H1 (cell line): ENCODE results near the gene FABP7. TPM values are rescaled to one million over a fixed set of nuclear protein-coding genes. Genes with fewer than 3 reads are reported as not detected.

Experiments
- CTCF ChIA-PET: fragments of 300-600 bp; sonication (Branson Sonifier 250); formaldehyde crosslinking; loops from one replicate; lab custom pipeline; 2021; ENCODE audit not compliant: partially characterized antibody; lab: Charles Lee
- POLR2A ChIA-PET: fragments of 300-600 bp; sonication (Branson Sonifier 250); formaldehyde crosslinking; loops from one replicate; lab custom pipeline; 2021; ENCODE audit warnings: inconsistent platforms; ENCODE audit not compliant: partially characterized antibody; lab: Charles Lee
- DNase-seq, 2 experiments: peaks; one replicate each; pipeline versions ENCODE4 v3.0.0 to v3.0.0-alpha.2; 2010 to 2022; ENCODE audit warnings: low spot score in 2 of 2, low read depth in 1 of 2, mixed read lengths in 1 of 2
- FAIRE-seq: peaks from 2 replicates; lab custom pipeline; 2011; peaks lifted over from hg19 to GRCh38; lab: Jason Lieb, UNC
- H2AFZ ChIP-seq: 2 replicates; pipeline ENCODE4 v1.8.1; 2012; ENCODE audit warnings: low read length, inconsistent platforms
- H2AK5ac ChIP-seq: 2 replicates; pipeline ENCODE4 v1.6.1; 2013; ENCODE audit warnings: low read depth, low read length
- H2BK120ac ChIP-seq: replicated peaks from 2 replicates; pipeline ENCODE3; 2013; ENCODE audit warnings: low read depth, low read length, inconsistent platforms
- H2BK12ac ChIP-seq: 2 replicates; pipeline ENCODE4 v1.6.1; 2013; ENCODE audit warnings: low read depth, low read length
- H2BK15ac ChIP-seq: 2 replicates; pipeline ENCODE4 v1.6.1; 2013; ENCODE audit warnings: low read length
- H2BK20ac ChIP-seq: 2 replicates; pipeline ENCODE4 v1.6.1; 2013; ENCODE audit warnings: low read length
- H2BK5ac ChIP-seq: 2 replicates; pipeline ENCODE4 v1.6.1; 2013; ENCODE audit warnings: low read depth, low read length
- H3K14ac ChIP-seq: 2 replicates; pipeline ENCODE4 v1.6.1; 2013; ENCODE audit warnings: inconsistent platforms; ENCODE audit not compliant: insufficient read length
- H3K18ac ChIP-seq: 2 replicates; pipeline ENCODE4 v1.6.1; 2013; ENCODE audit warnings: low read length; ENCODE audit errors: extremely low read depth
- H3K23ac ChIP-seq: 2 replicates; pipeline ENCODE4 v1.6.1; 2013; ENCODE audit warnings: inconsistent platforms; ENCODE audit not compliant: insufficient read length
- H3K23me2 ChIP-seq: 2 replicates; pipeline ENCODE4 v1.6.1; 2013; ENCODE audit warnings: low read depth, low read length
- H3K27ac ChIP-seq: 2 replicates; pipeline ENCODE4 v1.6.1; 2011; ENCODE audit warnings: low read depth, low read length, inconsistent platforms
- H3K27me3 ChIP-seq, 4 experiments: replicated peaks in 1 of 4; 1 replicate in 1 of 4; 2 replicates in 3 of 4; pipeline versions ENCODE4 v1.6.1 to v1.8.1; 2011 to 2013; ENCODE audit warnings: low read length in 3 of 4, mild to moderate bottlenecking in 3 of 4, inconsistent platforms in 2 of 4, mixed read lengths in 2 of 4, moderate library complexity in 1 of 4; ENCODE audit not compliant: control insufficient read depth in 3 of 4, insufficient read depth in 3 of 4; ENCODE audit errors: extremely low read depth in 1 of 4
- H3K36me3 ChIP-seq, 4 experiments: 2 replicates each; pipeline versions ENCODE4 v1.6.1 to v1.8.1; 2011 to 2013; ENCODE audit warnings: mild to moderate bottlenecking in 4 of 4, low read length in 3 of 4, moderate library complexity in 2 of 4, control low read depth in 1 of 4, inconsistent platforms in 1 of 4; ENCODE audit not compliant: insufficient read depth in 4 of 4, control insufficient read depth in 2 of 4
- H3K4ac ChIP-seq: replicated peaks from 2 replicates; pipeline ENCODE3; 2013; ENCODE audit warnings: low read length, low read depth, mixed read lengths, inconsistent platforms; ENCODE audit not compliant: insufficient read length
- H3K4me1 ChIP-seq, 4 experiments: replicated peaks in 1 of 4; 1 replicate in 1 of 4; 2 replicates in 3 of 4; pipeline versions ENCODE4 v1.6.1 to v1.8.1; 2011 to 2013; ENCODE audit warnings: low read length in 3 of 4, inconsistent platforms in 2 of 4, mixed read lengths in 1 of 4; ENCODE audit not compliant: insufficient read depth in 4 of 4, control insufficient read depth in 3 of 4
- H3K4me2 ChIP-seq, 2 experiments: 2 replicates each; pipeline versions ENCODE4 v1.6.1 to v1.8.1; 2011 to 2013; ENCODE audit warnings: low read depth in 2 of 2, low read length in 2 of 2, control low read depth in 1 of 2, inconsistent platforms in 1 of 2, mild to moderate bottlenecking in 1 of 2; ENCODE audit not compliant: insufficient read depth in 1 of 2
- H3K4me3 ChIP-seq, 4 experiments: fragments of 200-600, 300-600 bp in 1 of 4; sonication (generic), shearing (Covaris generic), sonication (Bioruptor Twin) in 1 of 4; 2 replicates each; pipeline versions ENCODE4 v1.5.1 to v1.8.1; 2011 to 2016; ENCODE audit warnings: low read length in 4 of 4, low read depth in 3 of 4, control low read depth in 2 of 4, inconsistent platforms in 2 of 4, mild to moderate bottlenecking in 2 of 4, mixed read lengths in 1 of 4, moderate library complexity in 1 of 4; ENCODE audit not compliant: insufficient read depth in 2 of 4; ENCODE audit errors: extremely low read depth in 1 of 4
- H3K56ac ChIP-seq: replicated peaks from 2 replicates; pipeline ENCODE3; 2013; ENCODE audit warnings: low read depth, mild to moderate bottlenecking, mixed read lengths, low read length, inconsistent platforms; ENCODE audit not compliant: insufficient read length
- H3K79me1 ChIP-seq: 2 replicates; pipeline ENCODE4 v1.6.1; 2013; ENCODE audit warnings: low read depth, low read length, control low read depth
- H3K79me2 ChIP-seq, 2 experiments: 2 replicates each; pipeline versions ENCODE4 v1.6.1 to v1.8.1; 2012 to 2013; ENCODE audit warnings: low read length in 2 of 2, mild to moderate bottlenecking in 2 of 2, inconsistent platforms in 1 of 2; ENCODE audit not compliant: insufficient read depth in 2 of 2, control insufficient read depth in 1 of 2
- H3K9ac ChIP-seq, 4 experiments: replicated peaks in 1 of 4; 1 replicate in 1 of 4; 2 replicates in 3 of 4; pipeline versions ENCODE4 v1.6.1 to v1.8.1; 2011 to 2013; ENCODE audit warnings: low read depth in 3 of 4, low read length in 3 of 4, control low read depth in 2 of 4, mild to moderate bottlenecking in 2 of 4, moderate library complexity in 2 of 4, inconsistent platforms in 1 of 4; ENCODE audit errors: extremely low read depth in 1 of 4
- H3K9me3 ChIP-seq, 2 experiments: 2 replicates each; pipeline versions ENCODE4 v1.6.1 to v1.8.1; 2012 to 2013; ENCODE audit warnings: mild to moderate bottlenecking in 2 of 2, moderate library complexity in 2 of 2, control low read depth in 1 of 2, inconsistent platforms in 1 of 2, low read depth in 1 of 2, low read length in 1 of 2, mixed read lengths in 1 of 2; ENCODE audit not compliant: insufficient read depth in 2 of 2
- H4K20me1 ChIP-seq, 2 experiments: replicated peaks in 1 of 2; 2 replicates each; pipeline versions ENCODE3 to v1.8.1; 2011 to 2013; ENCODE audit warnings: inconsistent platforms in 2 of 2, low read length in 2 of 2, mild to moderate bottlenecking in 1 of 2; ENCODE audit not compliant: insufficient read depth in 2 of 2, control insufficient read depth in 1 of 2
- H4K5ac ChIP-seq: 2 replicates; pipeline ENCODE4 v1.6.1; 2013; ENCODE audit warnings: low read length, low read depth, mixed read lengths, inconsistent platforms; ENCODE audit not compliant: insufficient read length
- H4K8ac ChIP-seq: 2 replicates; pipeline ENCODE4 v1.8.0; 2013; ENCODE audit warnings: mild to moderate bottlenecking, moderate library complexity, low read length, inconsistent platforms; ENCODE audit not compliant: insufficient read depth; ENCODE audit errors: extremely low read depth
- H4K91ac ChIP-seq: replicated peaks from 2 replicates; pipeline ENCODE3; 2013; ENCODE audit warnings: low read length, mixed read lengths, inconsistent platforms; ENCODE audit not compliant: insufficient read length
- MAX ChIP-seq: IDR thresholded peaks from 2 replicates; pipeline ENCODE4 v1.6.1; 2012; ENCODE audit warnings: inconsistent platforms
- WGBS, 2 experiments: shearing (Covaris generic) in 1 of 2; methylation state at CpG; one replicate each; pipeline versions ENCODE4 v1.1.6 to v1.1.7; 2013 to 2015; ENCODE audit warnings: low lambda C conversion rate in 2 of 2, mixed read lengths in 2 of 2, inconsistent platforms in 1 of 2, low coverage in 1 of 2, missing lambda C conversion rate in 1 of 2; ENCODE audit not compliant: insufficient replicate concordance in 2 of 2, insufficient coverage in 1 of 2, insufficient read length in 1 of 2; ENCODE audit errors: extremely low coverage in 1 of 2, missing lambda C conversion rate in 1 of 2; 5-methylcytosine and 5-hydroxymethylcytosine counted together
- polyA plus RNA-seq, 7 experiments: library from polyadenylated mRNA; depleted of rRNA in 3 of 7; stranded (reverse) in 5 of 7; unstranded in 2 of 7; fragments of >200 nt in 5 of 7; fragments of 200-250 nt in 2 of 7; gene quantifications; 1 replicate in 5 of 7; 2 replicates in 1 of 7; 4 replicates in 1 of 7; pipeline versions ENCODE4 v1.2.1 to v1.2.3, GENCODE V29; 2011 to 2013; ENCODE audit warnings: missing spikeins in 2 of 7, mixed read lengths in 2 of 7
- total RNA-seq: library from RNA; stranded (reverse); fragmentation: NEBNext Ultra II Directional; extraction: Animal tissue kit (Norgen Biotek cat#: 25700); gene quantifications from 2 replicates; pipeline ENCODE4 v1.2.1, GENCODE V29; 2021

FABP7 gene
- total and polyA plus RNA-seq, 2 of the 8 experiments (the other 6 are each of a cell fraction or from before 2014, with no cell fraction given): 10.6 to 13.1 TPM

- no peak overlapping the region for H4K5ac ChIP-seq
- no peak overlapping the region for H3K4ac ChIP-seq
- H2BK12ac ChIP-seq: no peak overlapping the region
- H2BK5ac ChIP-seq: no peak overlapping the region
- no peaks in the 10 kb centered on the region; a peak in 1 of 4 replicates for H3K9me3 ChIP-seq
- whole genome bisulfite sequencing, 2 experiments: 92% methylated on average over 3 of the region's 3 CpGs; no CpG with 5 or more reads in 1 of the 2 experiments
- no peak overlapping the region for H4K8ac ChIP-seq
- ChIA-PET POLR2A (no interaction called here), CTCF (interaction anchor here (0.8 to 0.9 kb wide), 2 partner anchors 8 to 102 kb away, joined by 3 read pairs; no protein-coding TSS in a partner anchor)
- H4K20me1 ChIP-seq: no peaks in the 10 kb centered on the region
- DNase-seq (no peak), FAIRE-seq (no peak)
- H3K27ac ChIP-seq: no peak overlapping the region
- H3K4me1 ChIP-seq: peaks cover 2 to 7% (median 6%) of the 10 kb centered on the region in 4 experiments; a peak in 5 of 7 replicates
- H3K27me3 ChIP-seq: no peaks in the 10 kb centered on the region
- H4K91ac ChIP-seq: no peak overlapping the region
- no peaks in the 10 kb centered on the region for H3K79me1 ChIP-seq
- H3K4me3 ChIP-seq: no peak overlapping the region
- H3K14ac ChIP-seq: no peak overlapping the region
- no peak overlapping the region for H2AK5ac ChIP-seq
- no peak overlapping the region for H2AFZ ChIP-seq
- H3K79me2 ChIP-seq: no peaks in the 10 kb centered on the region
- H3K23me2 ChIP-seq: no peaks in the 10 kb centered on the region; the same call in 1 of the 2 replicates
- no peak overlapping the region for H3K56ac ChIP-seq
- no peak overlapping the region for H3K18ac ChIP-seq
- H3K9ac ChIP-seq: no peak overlapping the region
- no peak overlapping the region for H2BK15ac ChIP-seq
- H3K23ac ChIP-seq: no peak overlapping the region
- no peak overlapping the region for H3K4me2 ChIP-seq
- no peak overlapping the region for H2BK120ac ChIP-seq
- TF ChIP-seq MAX: no peak
- TF ChIP-seq, all 59 proteins: peak for 0
- H2BK20ac ChIP-seq: no peak overlapping the region
- H3K36me3 ChIP-seq: no peaks in the 10 kb centered on the region
These were observed 42.9 kb upstream of the FABP7 start for GRCh38 chr6:122736616-122737015.
